ENCODE results near the gene ATP6AP1. TPM values are rescaled to one million over a fixed set of nuclear protein-coding genes. Genes with fewer than 3 reads are reported as not detected.

Gene ATP6AP1
- total and polyA plus RNA-seq, 2 donors (not counting 1 experiment from before 2014, with no cell fraction given) = 47.1 to 57.7 TPM

GRCh38 chrX:154470434-154470833 lies 42.0 kb downstream of the ATP6AP1 start:
- Histone ChIP-seq H3K4me3 (ENCODE audit: control extremely low read depth in 1 of 5, extremely low read depth in 1 of 5, insufficient read depth in 1 of 5, low read depth in 2 of 5, low read length in 4 of 5) (no peak overlapping the region), H4K20me1 (ENCODE audit: control insufficient read depth, insufficient read depth, low read length, poor library complexity, severe bottlenecking) (no peaks in the 10 kb centered on the region), H3K27me3 (replicated peaks in 1 of 4; ENCODE audit: control extremely low read depth in 1 of 4, control insufficient read depth in 3 of 4, insufficient read depth in 4 of 4, low read length in 3 of 4) (no peaks in the 10 kb centered on the region), H3K4me2 (replicated peaks; ENCODE audit: low read depth, low read length, poor library complexity, severe bottlenecking) (no peak overlapping the region), H3K79me2 (ENCODE audit: control insufficient read depth, insufficient read depth, low read length) (no peaks in the 10 kb centered on the region), H3K36me3 (replicated peaks in 1 of 2; ENCODE audit: control extremely low read depth in 1 of 2, control insufficient read depth in 1 of 2, extremely low read depth in 1 of 2, insufficient read depth in 2 of 2, low read length in 1 of 2) (peaks cover 0 to 32% of the 10 kb centered on the region in 2 experiments), H3K9me3 (ENCODE audit: control extremely low read depth in 1 of 3, control insufficient read depth in 2 of 3, insufficient read depth in 1 of 3, low read length in 2 of 3) (no peaks in the 10 kb centered on the region), H3K27ac (ENCODE audit: low read length in 2 of 2) (no peak overlapping the region), H3K9ac (ENCODE audit: low read length) (no peak overlapping the region), H3K4me1 (ENCODE audit: control insufficient read depth in 2 of 2, insufficient read depth in 2 of 2, low read length in 2 of 2) (no peaks in the 10 kb centered on the region), H2AFZ (ENCODE audit: insufficient read depth, low read depth, low read length, poor library complexity, severe bottlenecking) (no peak overlapping the region)
- Mint-ChIP-seq H3K9me3 (ENCODE audit: insufficient read depth) (no peaks in the 10 kb centered on the region), H3K4me1 (no peaks in the 10 kb centered on the region), H3K27me3 (no peaks in the 10 kb centered on the region), H3K27ac (no peak overlapping the region), H3K4me3 (no peak overlapping the region)
- DNase-seq (no peak), ATAC-seq (ENCODE audit: low read depth) (no peak)
- intact Hi-C loops (cut with micrococcal nuclease) = no loop called here
- ChIA-PET POLR2A (no interaction called here), CTCF (no interaction called here)
- 99% methylated on average over 14 of the region's 14 CpGs for WGBS (ENCODE audit: insufficient coverage)
- TF ChIP-seq CTCF (IDR thresholded peaks at IDR 0.05) = no peak
- no peak for TF ChIP-seq EZH2 (IDR thresholded peaks at IDR 0.05; ENCODE audit: borderline replicate concordance, insufficient read depth, low read depth, low read length, poor library complexity, severe bottlenecking)

- Histone ChIP-seq H3K36me3 (replicated peaks in 1 of 2; ENCODE audit: control extremely low read depth in 1 of 2, control insufficient read depth in 1 of 2, extremely low read depth in 1 of 2, insufficient read depth in 2 of 2, low read length in 1 of 2) (peaks cover 0 to 29% of the 10 kb centered on the region in 2 experiments), H3K9ac (ENCODE audit: low read length) (no peak overlapping the region), H3K4me3 (ENCODE audit: control extremely low read depth in 1 of 5, extremely low read depth in 1 of 5, insufficient read depth in 1 of 5, low read depth in 2 of 5, low read length in 4 of 5) (no peak overlapping the region), H3K27ac (ENCODE audit: low read length in 2 of 2) (no peak overlapping the region), H3K4me2 (replicated peaks; ENCODE audit: low read depth, low read length, poor library complexity, severe bottlenecking) (no peak overlapping the region), H3K4me1 (ENCODE audit: control insufficient read depth in 2 of 2, insufficient read depth in 2 of 2, low read length in 2 of 2) (no peaks in the 10 kb centered on the region), H3K27me3 (replicated peaks in 1 of 4; ENCODE audit: control extremely low read depth in 1 of 4, control insufficient read depth in 3 of 4, insufficient read depth in 4 of 4, low read length in 3 of 4) (no peaks in the 10 kb centered on the region), H4K20me1 (ENCODE audit: control insufficient read depth, insufficient read depth, low read length, poor library complexity, severe bottlenecking) (no peaks in the 10 kb centered on the region), H3K9me3 (ENCODE audit: control extremely low read depth in 1 of 3, control insufficient read depth in 2 of 3, insufficient read depth in 1 of 3, low read length in 2 of 3) (no peaks in the 10 kb centered on the region), H3K79me2 (ENCODE audit: control insufficient read depth, insufficient read depth, low read length) (no peaks in the 10 kb centered on the region), H2AFZ (ENCODE audit: insufficient read depth, low read depth, low read length, poor library complexity, severe bottlenecking) (no peak overlapping the region)
- H3K4me1 Mint-ChIP-seq = no peaks in the 10 kb centered on the region
- H3K27ac Mint-ChIP-seq = no peak overlapping the region
- ATAC-seq (ENCODE audit: low read depth) (no peak), DNase-seq (no peak)
- WGBS (ENCODE audit: insufficient coverage) = 95% methylated on average over 12 of the region's 23 CpGs
- H3K4me3 Mint-ChIP-seq = no peak overlapping the region
- no peaks in the 10 kb centered on the region for H3K9me3 Mint-ChIP-seq (ENCODE audit: insufficient read depth)
- H3K27me3 Mint-ChIP-seq = no peaks in the 10 kb centered on the region
- intact Hi-C loops (cut with micrococcal nuclease) = no loop called here
- TF ChIP-seq CTCF (IDR thresholded peaks at IDR 0.05) (no peak), EZH2 (IDR thresholded peaks at IDR 0.05; ENCODE audit: borderline replicate concordance, insufficient read depth, low read depth, low read length, poor library complexity, severe bottlenecking) (no peak)
- CTCF ChIA-PET = no interaction called here
- POLR2A ChIA-PET = no interaction called here
Observed at GRCh38 chrX:154470914-154471568, 42.6 kb downstream of the ATP6AP1 start.
